ENCODE measurements around the gene ATP10A. TPM values are rescaled to one million over a fixed set of nuclear protein-coding genes. Genes with fewer than 3 reads are reported as not detected.
"Not testable (repeated sequence)": the region's sequence is repeated elsewhere in the genome, so short reads cannot be mapped to it uniquely, and the experiment has no call there.

The ATP10A gene
- total RNA-seq, 4 donors from 2014 or later = 1.4 to 10.0 (median 3.6) TPM

DNA sequence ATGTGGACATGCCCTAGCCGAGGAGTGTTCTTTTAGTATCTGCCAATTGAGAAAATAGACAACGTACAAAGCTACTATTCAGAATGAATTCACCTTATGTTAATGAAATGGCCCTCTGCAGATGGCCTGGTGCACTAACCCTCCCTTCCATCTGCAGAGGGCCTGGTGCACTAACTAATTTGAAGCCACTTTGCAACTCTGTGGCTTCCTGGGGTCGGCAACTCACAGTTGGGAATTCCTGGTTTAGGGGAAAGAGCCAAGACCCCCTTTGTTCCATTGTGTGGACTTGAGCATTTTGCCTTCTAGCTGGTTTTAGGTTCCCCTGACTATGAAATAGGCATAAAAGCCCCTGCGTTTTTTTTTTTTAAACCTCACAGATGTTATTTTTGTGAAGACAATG lies 220.0 kb downstream of the ATP10A start:
- no peak for TF ChIP-seq EP300 (IDR thresholded peaks at IDR 0.05; ENCODE audit: low read depth)
- TF ChIP-seq POLR2A (IDR thresholded peaks at IDR 0.05) = no peak
- TF ChIP-seq, protein P1, sequence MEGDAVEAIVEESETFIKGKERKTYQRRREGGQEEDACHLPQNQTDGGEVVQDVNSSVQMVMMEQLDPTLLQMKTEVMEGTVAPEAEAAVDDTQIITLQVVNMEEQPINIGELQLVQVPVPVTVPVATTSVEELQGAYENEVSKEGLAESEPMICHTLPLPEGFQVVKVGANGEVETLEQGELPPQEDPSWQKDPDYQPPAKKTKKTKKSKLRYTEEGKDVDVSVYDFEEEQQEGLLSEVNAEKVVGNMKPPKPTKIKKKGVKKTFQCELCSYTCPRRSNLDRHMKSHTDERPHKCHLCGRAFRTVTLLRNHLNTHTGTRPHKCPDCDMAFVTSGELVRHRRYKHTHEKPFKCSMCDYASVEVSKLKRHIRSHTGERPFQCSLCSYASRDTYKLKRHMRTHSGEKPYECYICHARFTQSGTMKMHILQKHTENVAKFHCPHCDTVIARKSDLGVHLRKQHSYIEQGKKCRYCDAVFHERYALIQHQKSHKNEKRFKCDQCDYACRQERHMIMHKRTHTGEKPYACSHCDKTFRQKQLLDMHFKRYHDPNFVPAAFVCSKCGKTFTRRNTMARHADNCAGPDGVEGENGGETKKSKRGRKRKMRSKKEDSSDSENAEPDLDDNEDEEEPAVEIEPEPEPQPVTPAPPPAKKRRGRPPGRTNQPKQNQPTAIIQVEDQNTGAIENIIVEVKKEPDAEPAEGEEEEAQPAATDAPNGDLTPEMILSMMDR (IDR thresholded peaks at IDR 0.05) = no peak
- no peak for TF ChIP-seq POLR2AphosphoS5 (IDR thresholded peaks at IDR 0.05)
- Histone ChIP-seq H3K9me3 (no peaks in the 10 kb centered on the region), H3K27me3 (no peaks in the 10 kb centered on the region), H3K27ac (no peak overlapping the region), H3K4me3 (no peak overlapping the region), H3K4me1 (no peaks in the 10 kb centered on the region), H3K36me3 (no peaks in the 10 kb centered on the region)
- in situ Hi-C loops (cut with MboI; ENCODE audit: low pct_ligation_motif_present in 1 of 4, low pct_unique_long_range_greater_than_20kb in 1 of 4, low sequenced_read_pairs in 3 of 4) = no loop called here
- no peak for DNase-seq
- intact Hi-C loops (cut with DNase I; ENCODE audit: low total_unique reads) = no loop called here
- WGBS, 2 donors (ENCODE audit: low coverage in 1 of 2) = 57 to 76% methylated on average over 2 to 4 of the region's 4 CpGs

DNA sequence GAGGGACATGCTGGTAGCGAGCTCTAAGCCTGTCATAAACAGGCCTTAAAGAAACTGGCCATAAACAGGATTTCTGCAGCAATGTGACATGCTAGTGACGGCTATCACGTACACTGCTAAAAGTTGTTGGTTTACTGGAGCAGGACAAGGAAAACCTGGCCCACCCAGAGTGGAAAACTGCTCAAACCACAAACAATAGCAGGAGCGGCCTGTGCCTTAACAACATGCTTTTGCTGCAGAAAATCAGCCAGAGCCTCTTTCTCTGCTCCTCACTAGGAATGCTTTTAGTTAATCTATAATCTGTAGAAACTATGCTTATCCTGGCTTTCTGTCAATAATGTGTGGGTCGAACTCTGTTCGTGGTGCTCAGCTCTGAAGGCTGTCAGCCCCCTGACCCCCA lies 221.4 kb downstream of the ATP10A start:
- Histone ChIP-seq H3K27ac (no peak overlapping the region), H3K9me3 (no peaks in the 10 kb centered on the region), H3K4me1 (no peaks in the 10 kb centered on the region), H3K36me3 (no peaks in the 10 kb centered on the region), H3K4me3 (no peak overlapping the region), H3K27me3 (no peaks in the 10 kb centered on the region)
- WGBS, 2 donors (ENCODE audit: low coverage in 1 of 2) = 40% methylated on average over 6 of the region's 6 CpGs; no CpG with 5 or more reads in 1 of the 2 donors
- intact Hi-C loops (cut with DNase I; ENCODE audit: low total_unique reads) = no loop called here
- DNase-seq = no peak
- in situ Hi-C loops (cut with MboI; ENCODE audit: low pct_ligation_motif_present in 1 of 4, low pct_unique_long_range_greater_than_20kb in 1 of 4, low sequenced_read_pairs in 3 of 4) = no loop called here
- TF ChIP-seq, protein P1 (IDR thresholded peaks at IDR 0.05) = no peak
- no peak for TF ChIP-seq POLR2A (IDR thresholded peaks at IDR 0.05)
- no peak for TF ChIP-seq EP300 (IDR thresholded peaks at IDR 0.05; ENCODE audit: low read depth)
- no peak for TF ChIP-seq POLR2AphosphoS5 (IDR thresholded peaks at IDR 0.05)

DNA sequence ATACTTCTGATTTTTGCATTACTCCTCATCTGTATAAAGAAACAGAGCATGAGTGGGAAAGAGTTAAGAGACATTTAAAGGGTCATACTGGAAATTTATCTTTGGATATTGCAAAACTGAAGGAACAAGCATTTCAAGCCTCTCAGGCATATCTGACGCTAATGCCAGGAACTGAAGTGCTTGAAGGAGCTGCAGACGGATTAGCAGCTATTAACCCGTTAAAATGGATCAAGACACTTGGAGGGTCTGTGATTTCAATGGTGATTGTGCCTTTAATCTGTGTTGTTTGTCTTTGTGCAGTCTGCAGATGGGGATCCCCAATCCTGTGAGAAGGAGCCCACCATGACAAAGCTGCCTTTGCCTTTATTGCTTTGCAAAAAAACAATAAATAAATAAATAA lies 221.8 kb downstream of the ATP10A start:
- no peak overlapping the region for H3K27ac ChIP-seq
- intact Hi-C loops (cut with DNase I; ENCODE audit: low total_unique reads) = no loop called here
- in situ Hi-C loops (cut with MboI; ENCODE audit: low pct_ligation_motif_present in 1 of 4, low pct_unique_long_range_greater_than_20kb in 1 of 4, low sequenced_read_pairs in 3 of 4) = no loop called here
- no peaks in the 10 kb centered on the region for H3K4me1 ChIP-seq
- no peaks in the 10 kb centered on the region for H3K27me3 ChIP-seq
- WGBS, 2 donors (ENCODE audit: low coverage in 1 of 2) = 47 to 56% methylated on average over 3 of the region's 3 CpGs
- H3K4me3 ChIP-seq = no peak overlapping the region
- H3K36me3 ChIP-seq = no peaks in the 10 kb centered on the region
- H3K9me3 ChIP-seq = no peaks in the 10 kb centered on the region
- no peak for TF ChIP-seq EP300 (IDR thresholded peaks at IDR 0.05; ENCODE audit: low read depth)
- TF ChIP-seq POLR2A (IDR thresholded peaks at IDR 0.05) = no peak
- no peak for TF ChIP-seq POLR2AphosphoS5 (IDR thresholded peaks at IDR 0.05)
- TF ChIP-seq, protein P1 (IDR thresholded peaks at IDR 0.05) = no peak
- no peak for DNase-seq

DNA sequence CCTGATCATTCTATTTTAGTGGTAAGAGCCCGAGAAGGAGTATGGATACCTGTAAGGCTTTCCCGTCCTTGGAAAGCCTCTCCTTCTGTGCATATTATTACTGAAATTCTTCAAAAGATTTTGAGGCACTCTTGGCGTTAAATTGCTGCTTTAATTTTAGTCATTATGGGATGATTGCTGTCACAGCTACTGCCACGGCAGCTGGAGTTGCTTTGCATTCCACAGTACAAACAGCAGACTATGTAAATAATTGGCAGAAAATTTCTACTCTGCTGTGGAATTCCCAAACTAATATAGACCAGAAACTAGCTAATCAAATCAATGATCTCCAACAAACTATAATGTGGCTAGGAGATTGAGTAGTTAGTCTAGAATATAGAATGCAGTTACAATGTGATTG lies 222.2 kb downstream of the ATP10A start:
- WGBS, 2 donors (ENCODE audit: low coverage in 1 of 2) = 53 to 62% methylated on average over 4 of the region's 4 CpGs
- in situ Hi-C loops (cut with MboI; ENCODE audit: low pct_ligation_motif_present in 1 of 4, low pct_unique_long_range_greater_than_20kb in 1 of 4, low sequenced_read_pairs in 3 of 4); H3K9me3 ChIP-seq; H3K4me3 ChIP-seq; H3K27me3 ChIP-seq; DNase-seq; H3K36me3 ChIP-seq; intact Hi-C loops (cut with DNase I; ENCODE audit: low total_unique reads); H3K27ac ChIP-seq; H3K4me1 ChIP-seq: not testable (repeated sequence)

DNA sequence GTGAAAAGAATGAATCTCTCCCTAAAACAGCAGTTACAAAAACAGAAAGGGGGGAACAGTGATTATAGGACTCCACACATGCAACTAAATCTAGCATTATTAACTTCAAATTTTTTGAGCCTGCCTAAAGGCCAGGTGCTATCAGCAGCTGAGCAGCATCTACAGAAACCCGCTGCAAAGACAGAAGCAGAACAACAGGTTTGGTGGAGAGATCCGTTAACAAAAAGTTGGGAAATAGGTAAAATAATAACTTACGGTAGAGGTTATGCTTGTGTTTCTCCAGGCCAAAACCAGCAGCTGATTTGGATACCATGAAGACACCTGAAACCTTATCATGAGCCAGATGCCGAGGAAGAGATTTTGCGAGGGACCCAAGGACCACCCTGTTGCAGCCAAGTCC lies 222.7 kb downstream of the ATP10A start:
- intact Hi-C loops (cut with DNase I; ENCODE audit: low total_unique reads) (no loop called here), in situ Hi-C loops (cut with MboI; ENCODE audit: low pct_ligation_motif_present in 1 of 4, low pct_unique_long_range_greater_than_20kb in 1 of 4, low sequenced_read_pairs in 3 of 4) (no loop called here)
- Histone ChIP-seq H3K27ac (no peak overlapping the region), H3K4me1 (no peaks in the 10 kb centered on the region), H3K4me3 (no peak overlapping the region), H3K36me3 (no peaks in the 10 kb centered on the region), H3K27me3 (no peaks in the 10 kb centered on the region), H3K9me3 (no peaks in the 10 kb centered on the region)
- DNase-seq = no peak
- WGBS, 2 donors (ENCODE audit: low coverage in 1 of 2) = 86 to 88% methylated on average over 4 to 5 of the region's 5 CpGs
- no peak for TF ChIP-seq EP300 (IDR thresholded peaks at IDR 0.05; ENCODE audit: low read depth)
- TF ChIP-seq, protein P1 (IDR thresholded peaks at IDR 0.05) = no peak

DNA sequence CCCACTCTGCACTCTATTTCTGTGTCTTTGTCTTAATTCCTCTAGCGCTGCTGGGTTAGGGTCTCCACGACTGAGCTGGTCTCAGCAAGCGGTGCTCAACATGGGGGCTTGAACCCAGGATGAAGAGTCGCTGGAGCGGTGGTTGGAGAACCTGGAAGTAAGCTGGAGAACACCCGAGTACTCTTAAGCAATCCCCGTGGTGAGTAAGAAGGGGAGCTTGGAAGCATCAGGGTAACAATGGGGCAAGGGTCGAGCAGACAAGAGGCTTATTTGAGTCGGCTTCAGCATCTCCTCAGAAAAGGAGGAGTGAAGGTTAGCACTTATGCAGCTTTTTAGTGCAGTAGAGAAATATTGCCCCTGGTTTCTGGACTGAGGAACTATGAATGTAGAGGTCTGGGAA lies 226.6 kb downstream of the ATP10A start:
- H3K36me3 ChIP-seq; H3K4me3 ChIP-seq; H3K27me3 ChIP-seq; H3K27ac ChIP-seq; intact Hi-C loops (cut with DNase I; ENCODE audit: low total_unique reads); H3K4me1 ChIP-seq; in situ Hi-C loops (cut with MboI; ENCODE audit: low pct_ligation_motif_present in 1 of 4, low pct_unique_long_range_greater_than_20kb in 1 of 4, low sequenced_read_pairs in 3 of 4); DNase-seq; H3K9me3 ChIP-seq: not testable (repeated sequence)
- WGBS, 2 donors (ENCODE audit: low coverage in 1 of 2) = 75 to 78% methylated on average over 5 to 9 of the region's 9 CpGs
